Activated T-helper 9 cell treated with anti-CD3 and anti-CD28 coated beads, Interleukin-2, amount 50 U/mL, for 16 hours (primary cell): ENCODE results near the gene SRF.

Source experiments
- DNase-seq: peaks from one replicate; pipeline ENCODE4 v3.0.0-alpha.2; 2020; ENCODE audit warnings: low read depth

SRF gene

GRCh38 chr6:43147691-43148477, 23.2 kb upstream of the SRF start:
- DNase-seq = no peak

DNA sequence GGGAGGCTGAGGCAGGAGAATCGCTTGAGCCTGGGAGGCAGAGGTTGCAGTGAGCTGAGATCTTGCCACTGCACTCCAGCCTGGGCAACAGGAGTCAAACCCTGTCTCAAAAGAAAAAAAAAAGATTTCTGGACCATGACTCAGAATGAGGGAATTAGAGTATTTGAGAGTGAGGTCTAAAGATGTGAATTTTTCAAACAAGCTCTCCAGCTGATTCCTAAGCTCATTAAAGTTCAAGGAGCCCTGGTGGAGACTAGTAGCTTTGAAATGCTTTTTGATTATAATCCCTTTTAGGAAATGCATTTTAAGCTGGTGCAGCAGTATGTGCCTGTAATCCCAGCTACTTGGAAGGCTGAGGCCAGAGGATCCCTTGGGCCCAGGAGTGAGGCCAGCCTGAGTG, 21.8 kb upstream of the SRF start:
- no peak for DNase-seq

- DNase-seq = no peak
Observed at GRCh38 chr6:43150051-43150751, 20.9 kb upstream of the SRF start.

- DNase-seq = no peak
Observed at GRCh38 chr6:43159599-43159998, 11.5 kb upstream of the SRF start.

DNA sequence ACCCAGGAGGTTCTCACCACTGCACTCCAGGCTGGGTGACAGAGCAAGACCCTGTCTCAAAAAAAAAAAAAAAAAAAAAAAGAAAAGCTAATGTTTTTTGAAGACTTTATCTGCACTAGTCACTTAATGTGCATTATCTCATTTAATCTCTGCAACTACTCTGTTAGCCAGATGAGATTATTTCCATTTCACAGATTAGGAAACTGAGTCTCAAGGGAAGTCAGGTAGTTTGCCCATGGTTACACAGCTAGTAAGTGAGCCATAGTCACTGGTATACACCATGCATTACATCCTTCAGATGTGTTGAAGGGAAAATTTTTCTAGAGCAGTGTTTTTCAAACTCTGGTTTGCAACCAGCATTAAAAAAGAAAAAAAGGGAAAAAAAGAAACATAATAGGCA, 7.2 kb upstream of the SRF start:
- DNase-seq = no peak

GRCh38 chr6:43170417-43170930, 595 bp upstream of the SRF start:
- DNase-seq = no peak

GRCh38 chr6:43171707-43172103, 636 bp downstream of the SRF start:
- DNase-seq = peak; percentile 35

- DNase-seq = peak; percentile 45
Observed at GRCh38 chr6:43172104-43173007, 1.3 kb downstream of the SRF start.

DNA sequence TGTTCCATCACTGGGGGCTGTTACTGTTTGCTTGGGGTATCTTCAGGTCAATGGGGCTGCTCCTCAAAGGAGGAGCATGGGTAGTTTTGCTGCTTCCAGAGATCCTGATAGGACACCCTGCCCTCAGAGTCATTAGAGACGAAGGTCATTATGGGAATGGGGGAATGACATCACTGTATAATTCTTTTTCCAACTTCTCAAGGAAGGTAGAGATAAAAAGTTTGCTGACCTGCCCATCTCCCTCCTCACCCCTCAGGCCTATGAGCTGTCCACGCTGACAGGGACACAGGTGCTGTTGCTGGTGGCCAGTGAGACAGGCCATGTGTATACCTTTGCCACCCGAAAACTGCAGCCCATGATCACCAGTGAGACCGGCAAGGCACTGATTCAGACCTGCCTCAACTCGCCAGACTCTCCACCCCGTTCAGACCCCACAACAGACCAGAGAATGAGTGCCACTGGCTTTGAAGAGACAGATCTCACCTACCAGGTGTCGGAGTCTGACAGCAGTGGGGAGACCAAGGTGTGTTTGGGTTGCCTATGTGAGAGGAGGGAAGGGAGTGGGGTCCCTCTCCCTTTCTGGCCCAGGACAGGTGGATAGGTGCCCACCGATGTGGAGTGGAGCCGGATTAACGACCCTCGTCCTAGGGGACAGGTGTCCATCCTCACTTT, 2.7 kb downstream of the SRF start:
- no peak for DNase-seq

DNA sequence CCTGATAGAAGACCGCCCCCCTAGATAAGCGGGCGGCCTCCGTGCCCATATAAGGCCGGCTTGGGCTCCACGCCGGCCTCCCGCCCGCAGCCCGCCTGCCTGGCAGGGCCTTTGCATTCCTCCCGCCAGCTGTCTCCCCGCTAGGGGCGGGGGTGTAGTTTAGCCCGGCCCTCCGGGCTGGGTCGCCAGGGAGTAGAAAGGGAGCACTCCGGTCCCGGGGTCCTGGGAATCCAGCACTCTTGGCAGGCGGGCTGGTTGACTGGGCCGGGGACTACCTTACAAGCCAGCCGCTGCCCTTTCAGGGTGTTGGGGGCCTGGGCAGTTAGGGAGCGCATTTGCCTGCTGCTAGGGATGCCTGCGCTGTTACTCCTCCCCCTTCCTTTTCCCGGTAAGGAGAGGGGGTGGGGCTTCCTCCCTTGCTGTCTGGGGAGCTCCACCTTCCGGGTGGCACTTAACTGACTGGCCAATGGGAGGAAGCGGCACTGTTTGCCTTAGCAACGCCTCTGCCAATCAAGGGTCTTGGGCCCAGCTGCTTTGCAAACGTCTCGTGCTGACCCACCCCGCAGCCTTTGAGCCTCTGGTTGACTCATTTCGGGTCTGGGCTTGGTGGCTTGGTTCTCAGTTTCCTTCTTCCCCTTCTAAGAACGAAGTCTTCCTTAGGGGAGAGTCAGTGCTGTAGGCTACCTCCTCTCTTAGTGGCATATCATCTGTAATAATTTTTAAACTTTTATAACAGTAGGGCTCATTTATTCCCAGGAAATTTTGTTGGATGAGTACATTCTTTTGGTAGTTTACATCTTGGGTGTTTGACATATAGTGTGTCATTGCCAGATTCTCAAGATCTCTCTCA, 3.4 kb downstream of the SRF start:
- DNase-seq = peak; percentile 87

GRCh38 chr6:43175676-43176422, 4.8 kb downstream of the SRF start:
- DNase-seq = no peak

GRCh38 chr6:43176423-43176786, 5.3 kb downstream of the SRF start:
- no peak for DNase-seq

DNA sequence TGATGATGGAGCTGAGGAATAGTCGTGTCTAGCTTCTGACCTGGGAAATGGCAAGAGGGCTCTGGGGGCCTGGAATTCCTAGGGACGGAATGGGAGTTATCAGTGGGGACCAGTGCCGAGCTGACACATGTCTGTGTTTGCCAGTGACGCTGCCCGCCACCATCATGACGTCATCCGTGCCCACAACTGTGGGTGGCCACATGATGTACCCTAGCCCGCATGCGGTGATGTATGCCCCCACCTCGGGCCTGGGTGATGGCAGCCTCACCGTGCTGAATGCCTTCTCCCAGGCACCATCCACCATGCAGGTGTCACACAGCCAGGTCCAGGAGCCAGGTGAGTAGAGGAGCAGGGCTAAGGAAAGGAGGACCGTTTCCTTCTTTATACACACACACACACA, 7.1 kb downstream of the SRF start:
- DNase-seq = no peak

DNA sequence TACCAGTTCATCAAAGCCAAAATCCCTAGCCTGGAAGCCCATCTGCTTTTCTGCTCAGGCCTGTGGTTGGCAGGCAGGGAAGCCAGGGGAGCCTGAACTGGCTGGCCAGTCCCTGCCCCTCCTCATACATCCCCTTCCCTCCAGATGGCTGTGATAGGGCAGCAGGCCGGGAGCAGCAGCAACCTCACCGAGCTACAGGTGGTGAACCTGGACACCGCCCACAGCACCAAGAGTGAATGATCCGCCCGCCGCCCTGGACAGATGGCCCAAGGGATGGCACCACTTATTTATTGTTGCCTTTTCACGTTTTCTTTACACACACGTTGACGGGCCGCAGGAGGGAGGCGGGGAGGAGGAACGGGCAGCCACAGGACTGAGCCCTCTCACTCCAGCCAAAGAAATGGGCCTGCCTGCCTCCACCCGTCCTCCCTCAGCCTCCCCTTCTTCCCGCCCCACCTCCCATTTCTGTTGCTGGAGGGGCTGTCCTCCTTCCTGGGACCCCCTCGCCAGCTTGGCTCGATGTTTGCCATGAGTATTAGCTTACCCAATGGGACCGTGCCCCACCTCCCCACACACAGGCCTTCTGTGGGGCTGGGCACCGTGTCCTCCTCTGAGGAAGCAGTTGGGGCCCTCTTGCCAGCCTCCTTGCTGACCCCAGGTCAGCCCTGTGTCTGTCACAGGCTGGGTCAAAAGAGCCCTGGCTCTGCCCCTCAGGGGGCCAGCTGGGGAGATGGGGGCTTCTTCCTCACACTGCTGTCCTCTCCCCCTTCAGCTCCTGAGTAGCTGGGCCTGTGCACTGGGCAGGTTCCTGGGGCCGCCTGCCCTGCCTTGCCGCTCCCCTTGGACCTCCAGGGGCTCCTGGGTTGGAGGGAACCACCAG, 8.1 kb downstream of the SRF start:
- no peak for DNase-seq

GRCh38 chr6:43180058-43180457, 9.0 kb downstream of the SRF start:
- DNase-seq = no peak

DNA sequence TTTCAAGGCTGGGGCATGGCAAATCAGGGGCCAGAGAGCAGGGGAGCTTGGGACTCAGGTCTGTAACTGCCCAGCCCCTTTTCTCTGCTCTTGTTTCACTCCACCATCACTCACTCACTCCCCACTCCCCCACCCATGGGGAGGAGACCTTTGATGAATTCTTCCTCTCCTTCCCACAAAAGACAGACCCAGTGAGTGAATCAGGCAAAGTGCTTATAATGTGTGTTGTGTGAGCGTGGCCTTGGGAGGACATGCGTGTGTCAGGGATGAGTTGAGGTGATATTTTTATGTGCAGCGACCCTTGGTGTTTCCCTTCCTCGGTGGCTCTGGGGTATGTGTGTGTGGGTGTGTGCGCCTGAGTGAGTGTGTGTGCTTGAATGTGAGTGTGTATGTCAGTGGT, 9.9 kb downstream of the SRF start:
- DNase-seq = no peak

DNA sequence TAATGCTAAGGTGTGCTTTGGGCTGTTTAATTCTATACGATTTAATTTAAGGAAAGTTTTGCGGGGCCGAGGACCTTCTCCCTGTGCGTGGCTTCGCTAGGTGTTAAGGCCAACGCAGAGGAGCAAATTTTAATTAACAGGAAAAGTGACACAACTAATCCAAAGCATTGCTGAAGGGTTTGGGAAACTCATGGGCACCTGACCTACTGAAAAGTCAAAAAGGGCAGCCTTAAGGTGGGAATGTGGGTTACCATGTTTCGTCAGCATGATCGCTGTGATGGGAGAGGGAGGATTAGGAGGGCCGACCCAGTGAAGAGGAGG, 10.5 kb downstream of the SRF start:
- DNase-seq = no peak

- DNase-seq = peak; percentile 74
Observed at GRCh38 chr6:43181942-43182860, 11.1 kb downstream of the SRF start, which contains the start of gene CUL9. Gene CUL9, plus strand, starts transcription at chr6:43182196. Its CDS starts 2,115 bp downstream, at chr6:43184311.
